K562 treated with DMSO at 1 percent for 48 hours (cell line): ENCODE results near the gene ETV2. TPM values are rescaled to one million over a fixed set of nuclear protein-coding genes. Genes with fewer than 3 reads are reported as not detected.

Source experiments
- total RNA-seq: library from RNA; unstranded; fragments of 300-600 nt; gene quantifications from 2 replicates; pipeline ENCODE4 v1.2.3, GENCODE V29; 2022; ENCODE audit warnings: low replicate concordance; ENCODE audit errors: extremely low read depth

ETV2 gene
- not detected in 2 replicates for total RNA-seq

GRCh38 chr19:35641515-35642151, at the start of gene ETV2:
Gene ETV2 (plus strand): TSS chr19:35641745. CDS start chr19:35642461, 716 bp downstream.

GRCh38 chr19:35612559-35613321, 28.8 kb upstream of the ETV2 start, which contains the start of gene HAUS5:
Gene HAUS5 (plus strand): TSS chr19:35612735. CDS start chr19:35612795, 60 bp downstream.

DNA sequence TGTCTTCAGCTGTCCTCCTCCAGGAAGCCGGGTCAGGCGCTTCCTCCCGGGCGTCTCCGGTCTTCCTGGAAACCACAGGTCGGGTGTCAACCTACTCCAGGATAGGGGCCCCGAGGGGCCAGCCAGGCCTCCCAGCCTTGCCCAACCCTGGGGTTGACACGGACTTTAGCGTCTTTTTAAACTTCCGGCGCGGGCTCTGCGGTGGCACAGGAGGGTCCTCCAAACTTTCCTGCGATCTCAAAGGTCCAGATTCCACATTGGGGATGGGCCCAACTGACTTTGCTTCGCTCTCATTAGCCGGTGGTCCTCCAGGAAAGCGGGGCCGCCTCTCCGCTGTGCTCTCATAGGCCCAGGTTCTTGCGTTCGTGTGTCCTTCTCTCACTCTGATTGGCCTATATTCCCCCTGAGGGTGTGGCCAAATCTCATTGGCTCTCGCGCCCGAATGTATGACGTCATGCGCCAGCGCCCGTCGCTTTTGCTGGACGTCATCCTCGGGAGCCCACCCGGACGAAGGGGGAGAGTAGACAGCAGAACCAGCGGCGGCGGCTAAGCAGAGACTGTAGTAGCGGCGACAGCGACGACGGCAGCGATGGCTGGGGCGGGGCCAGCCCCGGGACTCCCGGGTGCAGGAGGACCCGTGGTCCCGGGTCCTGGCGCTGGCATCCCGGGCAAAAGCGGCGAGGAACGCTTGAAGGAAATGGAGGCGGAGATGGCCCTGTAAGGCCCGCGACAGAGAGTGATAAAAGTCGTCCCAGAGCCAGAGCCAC, 12.8 kb upstream of the ETV2 start, which contains the start of gene RBM42:
RBM42 (plus strand) TSS at position 472 of the 767 bp plus-strand sequence; CDS start at position 590, 118 bp downstream.

DNA sequence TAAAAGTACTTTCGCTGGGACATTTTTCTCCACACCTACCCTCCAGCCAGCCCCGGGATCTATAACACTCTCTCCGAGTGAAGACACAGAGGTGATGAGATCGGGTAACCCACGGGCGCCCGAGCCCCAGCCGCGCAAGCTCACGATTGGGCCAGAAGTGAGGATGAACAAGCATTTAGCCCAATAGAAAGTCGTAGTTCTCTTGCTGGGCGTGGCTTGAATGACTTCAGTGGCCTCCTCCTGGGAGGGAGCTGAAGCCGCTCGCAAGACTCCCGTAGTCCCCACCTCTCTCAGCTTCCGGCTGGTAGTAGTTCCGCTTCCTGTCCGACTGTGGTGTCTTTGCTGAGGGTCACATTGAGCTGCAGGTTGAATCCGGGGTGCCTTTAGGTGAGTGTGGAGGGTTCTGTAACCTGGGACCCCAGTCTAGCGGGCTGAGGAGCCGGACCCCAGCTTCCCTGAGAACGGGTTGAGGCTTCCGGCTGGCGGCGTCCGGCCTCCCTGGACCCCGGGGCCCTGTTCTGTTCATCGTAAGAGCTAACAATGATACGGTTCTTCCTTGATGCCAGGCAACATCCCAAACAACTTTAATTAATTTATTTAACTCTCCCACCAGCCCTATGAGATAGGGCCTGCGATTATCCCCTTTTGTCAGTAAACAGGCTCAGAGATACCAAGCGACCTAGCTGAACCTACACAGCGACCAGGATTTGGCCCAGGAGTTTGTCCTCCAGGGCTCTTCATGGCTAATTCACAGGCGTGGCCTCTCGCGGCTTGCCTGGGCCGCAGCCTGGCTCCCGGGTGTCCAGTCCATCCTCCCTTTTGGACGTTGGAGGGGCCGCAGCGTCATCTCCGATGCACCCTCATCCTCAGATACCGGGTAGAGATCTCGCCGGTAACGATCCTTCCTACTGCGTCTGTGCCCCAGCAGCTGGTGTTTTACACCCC, 6.7 kb downstream of the ETV2 start, which contains the start of gene COX6B1:
COX6B1 (plus strand) TSS at position 307 of the 945 bp plus-strand sequence. CDS start 2,921 bp downstream, outside the sequence.

DNA sequence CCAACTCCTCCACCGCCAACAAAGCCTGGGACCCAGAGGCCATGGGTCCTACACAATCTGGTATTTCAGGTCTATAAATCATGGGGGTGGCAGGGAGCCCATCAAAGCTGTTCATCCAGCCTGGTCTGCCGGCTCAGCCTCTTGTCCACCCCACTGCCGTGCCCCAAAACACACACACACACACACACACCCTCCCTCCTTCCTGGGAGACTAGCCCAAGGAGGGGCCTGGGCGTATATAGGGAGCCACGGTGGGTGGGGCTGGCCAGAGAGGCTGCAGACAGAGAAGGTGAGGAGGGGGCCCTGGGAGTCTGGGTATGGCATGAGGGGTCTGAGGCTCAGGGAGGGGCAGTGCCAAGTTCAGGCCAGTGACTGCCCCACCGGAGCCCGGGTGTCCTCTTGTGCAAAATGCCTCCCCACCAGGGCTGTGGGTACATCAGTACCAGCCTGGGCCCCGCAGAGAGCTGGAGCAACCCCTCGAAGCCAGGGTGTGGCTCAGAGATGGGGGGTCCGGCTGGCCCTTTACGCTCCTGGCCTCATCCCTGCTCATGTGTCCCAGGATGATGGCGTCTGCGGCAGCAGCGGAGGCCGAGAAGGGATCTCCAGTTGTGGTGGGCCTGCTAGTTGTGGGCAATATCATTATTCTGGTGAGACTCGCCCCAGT, 24.8 kb downstream of the ETV2 start, which contains the start of gene UPK1A:
UPK1A (plus strand) TSS at position 267 of the 663 bp plus-strand sequence; CDS start at position 563, 296 bp downstream.

Other genes starting within 250 kb of the ETV2 start
- gene FFAR2, start 193.5 kb upstream of the ETV2 start, total RNA-seq: not detected in 2 replicates
- gene KRTDAP, start 151.3 kb upstream of the ETV2 start, total RNA-seq: not detected in 2 replicates
- gene DMKN, start 128.1 kb upstream of the ETV2 start, total RNA-seq: not detected in 2 replicates
- not detected in 2 replicates for gene SBSN, start 113.4 kb upstream of the ETV2 start, total RNA-seq
- not detected in 2 replicates for gene GAPDHS, start 108.3 kb upstream of the ETV2 start, total RNA-seq
- not detected in 2 replicates for gene TMEM147, start 96.1 kb upstream of the ETV2 start, total RNA-seq
- gene ATP4A, start 78.1 kb upstream of the ETV2 start, total RNA-seq: not detected in 2 replicates
- gene PMIS2, start 55.6 kb upstream of the ETV2 start, total RNA-seq: not detected in 2 replicates
- not detected in 2 replicates for gene HAUS5, start 29.0 kb upstream of the ETV2 start, total RNA-seq
- not detected in 2 replicates for gene RBM42, start 12.7 kb upstream of the ETV2 start, total RNA-seq
- not detected in 2 replicates for gene COX6B1, start 6.6 kb downstream of the ETV2 start, total RNA-seq
- not detected in 2 replicates for gene UPK1A, start 24.8 kb downstream of the ETV2 start, total RNA-seq
- gene ZBTB32, start 62.8 kb downstream of the ETV2 start, total RNA-seq: not detected in 2 replicates
- gene KMT2B, start 76.3 kb downstream of the ETV2 start, total RNA-seq: 67.8 TPM in 1 of 2 replicates, not detected in the other
- gene IGFLR1, start 100.7 kb downstream of the ETV2 start, total RNA-seq: not detected in 2 replicates
- gene U2AF1L4, start 103.7 kb downstream of the ETV2 start, total RNA-seq: not detected in 2 replicates
- gene PSENEN, start 103.9 kb downstream of the ETV2 start, total RNA-seq: not detected in 2 replicates
- gene LIN37, start 106.8 kb downstream of the ETV2 start, total RNA-seq: not detected in 2 replicates
- gene HSPB6, start 115.3 kb downstream of the ETV2 start, total RNA-seq: not detected in 2 replicates
- not detected in 2 replicates for gene PROSER3, start 116.4 kb downstream of the ETV2 start, total RNA-seq
- not detected in 2 replicates for gene ARHGAP33, start 133.8 kb downstream of the ETV2 start, total RNA-seq
- not detected in 2 replicates for gene PRODH2, start 171.1 kb downstream of the ETV2 start, total RNA-seq
- gene NPHS1, start 210.8 kb downstream of the ETV2 start, total RNA-seq: not detected in 2 replicates
- gene KIRREL2, start 215.2 kb downstream of the ETV2 start, total RNA-seq: not detected in 2 replicates
- not detected in 2 replicates for gene APLP1, start 226.8 kb downstream of the ETV2 start, total RNA-seq